ENCODE data around the gene OR4D11.
"Not testable (repeated sequence)": the region's sequence is repeated elsewhere in the genome, so short reads cannot be mapped to it uniquely, and the experiment has no call there.

The OR4D11 gene

DNA sequence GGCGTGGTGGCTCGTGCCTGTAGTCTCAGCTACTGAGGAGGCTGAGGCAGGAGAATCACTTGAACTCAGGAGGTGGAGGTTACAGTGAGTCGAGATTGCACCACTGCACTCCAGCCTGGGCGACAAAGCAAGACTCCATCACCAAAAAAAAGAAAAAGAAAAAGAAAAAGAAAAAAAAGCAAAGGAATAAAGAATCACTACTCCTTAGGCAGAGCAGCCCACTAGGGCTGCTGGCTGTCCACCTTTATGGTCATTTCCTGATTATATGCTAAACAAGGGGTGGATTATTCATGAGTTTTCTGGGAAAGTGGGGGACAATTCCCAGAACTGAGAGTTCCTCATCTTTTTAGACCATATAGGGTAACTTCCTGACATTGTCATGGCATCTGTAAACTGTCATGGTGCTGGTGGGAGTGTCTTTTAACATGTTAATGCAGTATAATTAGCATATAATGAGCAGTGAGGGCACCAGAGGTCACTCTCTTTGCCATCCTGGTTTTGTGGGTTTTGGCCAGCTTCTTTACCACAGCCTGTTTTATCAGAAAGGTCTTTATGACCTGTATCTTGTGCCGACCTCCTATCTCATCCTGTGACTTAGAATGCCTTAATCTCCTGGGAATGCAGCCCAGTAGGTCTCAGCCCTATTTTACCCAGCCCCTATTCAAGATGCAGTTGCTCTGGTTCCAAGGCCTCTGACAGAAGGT, 44.4 kb downstream of the OR4D11 start:
- not testable (repeated sequence) for DNase-seq (ENCODE audit: insufficient read length, low spot score); FAIRE-seq

DNA sequence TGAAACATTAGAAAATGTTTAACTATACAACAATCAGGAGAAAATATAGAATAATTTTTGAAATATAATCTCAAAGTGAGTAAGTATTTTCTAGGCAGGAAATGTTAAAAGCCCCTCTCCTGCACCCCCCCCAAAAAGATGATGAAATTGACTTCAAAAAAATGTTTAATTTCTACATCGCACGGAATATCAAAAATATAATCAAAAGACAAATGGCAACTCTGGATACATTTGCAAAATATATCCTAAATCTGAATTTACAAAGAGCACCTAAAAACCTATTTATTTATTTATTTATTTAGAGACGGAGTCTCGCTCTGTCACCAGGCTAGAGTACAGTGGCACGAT, 44.9 kb downstream of the OR4D11 start:
- DNase-seq (ENCODE audit: insufficient read length, low spot score) = no peak
- no peak for FAIRE-seq

DNA sequence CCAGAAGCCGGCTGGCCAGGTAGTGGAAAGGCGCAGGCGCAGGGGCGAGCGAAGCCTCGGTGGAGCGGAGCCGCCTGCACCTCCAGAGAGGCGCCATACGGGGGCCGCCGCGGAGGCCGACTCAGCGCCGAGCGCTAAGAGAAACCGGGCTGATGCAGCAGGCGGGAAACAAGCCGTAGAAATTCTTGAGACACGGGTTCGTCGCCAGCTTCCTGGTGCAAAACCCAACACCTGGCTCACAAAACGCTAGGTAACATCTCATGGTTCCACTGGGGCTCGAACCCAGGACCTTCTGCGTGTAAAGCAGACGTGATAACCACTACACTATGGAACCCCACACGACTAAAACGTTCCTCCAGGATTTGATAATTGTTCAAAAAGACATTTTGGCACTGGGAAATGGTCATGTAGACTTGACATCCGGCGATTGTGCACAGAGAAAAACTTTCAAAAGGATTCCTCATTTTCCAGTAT, 47.0 kb downstream of the OR4D11 start:
- peak; percentile 36 for DNase-seq (ENCODE audit: insufficient read length, low spot score)
- peak; percentile 81 for FAIRE-seq

DNA sequence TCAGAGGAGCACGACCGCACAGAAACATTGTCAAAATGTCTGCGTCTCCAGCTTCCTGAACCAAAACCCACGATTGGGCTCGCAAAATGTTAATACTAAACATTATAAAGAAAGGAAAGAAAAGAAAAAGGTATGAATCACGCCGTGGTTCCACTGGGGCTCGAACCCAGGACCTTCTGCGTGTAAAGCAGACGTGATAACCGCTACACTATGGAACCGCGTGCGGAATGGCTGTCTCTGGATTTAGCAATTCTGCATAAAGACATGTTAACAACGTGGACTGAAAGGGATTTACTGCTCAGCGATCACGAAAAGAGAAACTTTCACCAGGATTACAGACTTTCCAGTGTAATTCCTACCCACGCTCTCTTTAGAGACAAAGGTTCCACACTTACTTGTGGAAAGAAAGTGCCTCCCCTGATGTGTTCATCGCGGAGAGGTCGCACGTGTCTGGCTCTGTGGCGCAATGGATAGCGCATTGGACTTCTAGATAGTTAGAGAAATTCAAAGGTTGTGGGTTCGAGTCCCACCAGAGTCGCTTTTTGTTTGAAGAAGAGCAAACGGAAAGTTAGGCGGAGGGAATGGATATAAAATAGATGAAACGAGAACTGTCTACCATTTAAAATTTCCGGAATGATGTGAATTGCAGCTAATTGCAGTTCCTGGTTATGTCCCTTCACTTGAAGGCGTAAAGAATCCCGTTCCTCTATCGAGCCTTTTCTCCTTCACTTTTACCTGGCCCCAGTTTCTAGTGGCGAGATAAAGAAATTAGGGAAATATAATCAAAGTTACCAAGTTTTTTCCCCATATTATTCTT, 47.7 kb downstream of the OR4D11 start:
- FAIRE-seq (peak; percentile 73), DNase-seq (ENCODE audit: insufficient read length, low spot score) (no peak)

GRCh38 chr11:59551659-59552521, 48.5 kb downstream of the OR4D11 start:
- DNase-seq (ENCODE audit: insufficient read length, low spot score) (no peak), FAIRE-seq (no peak)

- DNase-seq (ENCODE audit: insufficient read length, low spot score) (no peak), FAIRE-seq (no peak)
Observed at GRCh38 chr11:59552844-59553243, 49.5 kb downstream of the OR4D11 start.

DNA sequence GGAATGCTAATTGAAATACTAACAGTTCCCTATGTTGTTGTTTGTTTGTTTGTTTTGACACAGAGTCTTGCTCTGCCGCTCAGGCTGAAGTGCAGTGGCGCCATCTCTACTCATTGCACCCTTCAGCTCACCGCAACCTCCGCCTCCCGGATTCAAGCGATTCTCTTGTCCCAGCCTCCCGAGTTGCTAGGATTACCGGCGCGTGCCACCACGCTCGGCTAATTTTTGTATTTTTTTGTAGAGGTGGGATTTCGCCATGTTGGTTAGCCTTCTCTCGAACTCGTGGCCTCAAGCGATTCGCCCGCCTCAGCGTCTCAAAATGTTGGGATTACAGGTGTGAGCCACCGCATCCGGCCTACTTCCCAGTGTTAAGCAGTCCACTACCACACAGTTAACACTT, 49.9 kb downstream of the OR4D11 start:
- DNase-seq (ENCODE audit: insufficient read length, low spot score) = no peak
- no peak for FAIRE-seq

All from GM19239 (cell line).